ACC112 (cell line): Measurements from ENCODE around the gene VPS26C.

Experiments
- H2AFZ ChIP-seq: fragments of 200-600 bp; sonication (generic); one replicate; pipeline ENCODE4 v1.6.0; 2017; ENCODE audit warnings: antibody characterized with exemption, low read length; ENCODE audit not compliant: unreplicated experiment
- H3K27ac ChIP-seq: fragments of 200-600 bp; sonication (generic); 2 replicates; pipeline ENCODE4 v1.5.1; 2014; ENCODE audit warnings: low read depth, mild to moderate bottlenecking, antibody characterized with exemption, low read length, moderate library complexity
- H3K27me3 ChIP-seq: fragments of 200-600 bp; sonication (generic); 2 replicates; pipeline ENCODE4 v1.6.1; 2014; ENCODE audit warnings: mild to moderate bottlenecking, antibody characterized with exemption, low read length, moderate library complexity, mixed read lengths; ENCODE audit not compliant: insufficient read depth
- H3K36me3 ChIP-seq: fragments of 200-600 bp; sonication (generic); 2 replicates; pipeline ENCODE4 v1.6.1; 2016; ENCODE audit warnings: mild to moderate bottlenecking, antibody characterized with exemption, low read length, moderate library complexity, mixed read lengths; ENCODE audit not compliant: insufficient read depth
- H3K4me1 ChIP-seq: fragments of 200-600 bp; sonication (generic); one replicate; pipeline ENCODE4 v1.6.1; 2016; ENCODE audit warnings: low read length, mixed read lengths; ENCODE audit not compliant: insufficient read depth, unreplicated experiment, control insufficient read depth
- H3K4me3 ChIP-seq: fragments of 200-600 bp; sonication (generic); 2 replicates; pipeline ENCODE4 v1.5.1; 2014; ENCODE audit warnings: mild to moderate bottlenecking, low read depth, low read length
- H3K79me2 ChIP-seq: fragments of 200-600 bp; sonication (generic); one replicate; pipeline ENCODE4 v1.6.0; 2016; ENCODE audit warnings: low read length; ENCODE audit not compliant: control insufficient read depth, unreplicated experiment, insufficient read depth

The VPS26C gene

GRCh38 chr21:37266515-37267221 lies 466 bp downstream of the VPS26C start:
- H2AFZ ChIP-seq = peak overlapping the region; percentile 76
- peak overlapping the region; percentile 98 for H3K4me3 ChIP-seq
- H3K4me1 ChIP-seq = peaks cover 18% of the 10 kb centered on the region
- H3K79me2 ChIP-seq = peaks cover 52% of the 10 kb centered on the region
- H3K27me3 ChIP-seq = no peaks in the 10 kb centered on the region
- H3K36me3 ChIP-seq = peaks cover 4% of the 10 kb centered on the region; the same call in 1 of the 2 replicates
- H3K27ac ChIP-seq = peak overlapping the region; percentile 99

GRCh38 chr21:37264808-37265207 lies 2.3 kb downstream of the VPS26C start:
- Histone ChIP-seq H3K36me3 (peaks cover 4% of the 10 kb centered on the region; the same call in 1 of the 2 replicates), H3K4me3 (no peak overlapping the region), H3K27ac (no peak overlapping the region)

GRCh38 chr21:37263827-37264600 lies 3.1 kb downstream of the VPS26C start:
- no peak overlapping the region for H3K4me3 ChIP-seq
- peaks cover 4% of the 10 kb centered on the region; the same call in 1 of the 2 replicates for H3K36me3 ChIP-seq
- no peak overlapping the region for H3K27ac ChIP-seq
- peaks cover 18% of the 10 kb centered on the region for H3K4me1 ChIP-seq
- no peak overlapping the region for H2AFZ ChIP-seq
- H3K27me3 ChIP-seq = no peaks in the 10 kb centered on the region
- H3K79me2 ChIP-seq = peaks cover 76% of the 10 kb centered on the region

More at GRCh38 chr21:37264808-37265207, 2.3 kb downstream of the VPS26C start:
- peaks cover 18% of the 10 kb centered on the region for H3K4me1 ChIP-seq
- no peak overlapping the region for H2AFZ ChIP-seq
- H3K27me3 ChIP-seq = no peaks in the 10 kb centered on the region
- peaks cover 69% of the 10 kb centered on the region for H3K79me2 ChIP-seq

- H2AFZ ChIP-seq = no peak overlapping the region
- H3K4me3 ChIP-seq = no peak overlapping the region
- no peak overlapping the region for H3K27ac ChIP-seq
- H3K79me2 ChIP-seq = peaks cover 79% of the 10 kb centered on the region
- H3K27me3 ChIP-seq = no peaks in the 10 kb centered on the region
- H3K4me1 ChIP-seq = peaks cover 15% of the 10 kb centered on the region
- H3K36me3 ChIP-seq = no peaks in the 10 kb centered on the region
Measured at GRCh38 chr21:37259426-37259825, 7.7 kb downstream of the VPS26C start.

GRCh38 chr21:37257967-37258877 lies 8.9 kb downstream of the VPS26C start:
- H3K4me3 ChIP-seq = peak overlapping the region; percentile 79
- H3K4me1 ChIP-seq = peaks cover 7% of the 10 kb centered on the region
- H3K27me3 ChIP-seq = no peaks in the 10 kb centered on the region
- no peaks in the 10 kb centered on the region for H3K36me3 ChIP-seq
- peak overlapping the region; percentile 89 for H3K27ac ChIP-seq
- peaks cover 76% of the 10 kb centered on the region for H3K79me2 ChIP-seq
- H2AFZ ChIP-seq = peak overlapping the region; percentile 67

- peak overlapping the region; percentile 79 for H3K4me3 ChIP-seq
- peak overlapping the region; percentile 67 for H2AFZ ChIP-seq
- H3K36me3 ChIP-seq = no peaks in the 10 kb centered on the region
- H3K27me3 ChIP-seq = no peaks in the 10 kb centered on the region
- peaks cover 76% of the 10 kb centered on the region for H3K79me2 ChIP-seq
- peaks cover 7% of the 10 kb centered on the region for H3K4me1 ChIP-seq
- peak overlapping the region; percentile 89 for H3K27ac ChIP-seq
Measured at GRCh38 chr21:37257511-37257966, 9.6 kb downstream of the VPS26C start.

- H2AFZ ChIP-seq = no peak overlapping the region
Measured at GRCh38 chr21:37253991-37254390, 13.1 kb downstream of the VPS26C start.

GRCh38 chr21:37251294-37251634 lies 15.9 kb downstream of the VPS26C start:
- Histone ChIP-seq H3K27ac (no peak overlapping the region), H3K27me3 (no peaks in the 10 kb centered on the region), H2AFZ (no peak overlapping the region), H3K79me2 (peaks cover 81% of the 10 kb centered on the region), H3K4me3 (no peak overlapping the region), H3K4me1 (peaks cover 14% of the 10 kb centered on the region), H3K36me3 (no peaks in the 10 kb centered on the region)

More at GRCh38 chr21:37253991-37254390, 13.1 kb downstream of the VPS26C start:
- H3K79me2 ChIP-seq = peaks cover 75% of the 10 kb centered on the region
- no peaks in the 10 kb centered on the region for H3K36me3 ChIP-seq
- peaks cover 21% of the 10 kb centered on the region for H3K4me1 ChIP-seq
- H3K27ac ChIP-seq = no peak overlapping the region
- H3K27me3 ChIP-seq = no peaks in the 10 kb centered on the region
- no peak overlapping the region for H3K4me3 ChIP-seq

- H3K79me2 ChIP-seq = peaks cover 87% of the 10 kb centered on the region
- no peak overlapping the region for H2AFZ ChIP-seq
Measured at GRCh38 chr21:37249112-37249904, 17.8 kb downstream of the VPS26C start.

More at GRCh38 chr21:37249112-37249904, 17.8 kb downstream of the VPS26C start:
- Histone ChIP-seq H3K27ac (no peak overlapping the region), H3K4me1 (peaks cover 14% of the 10 kb centered on the region), H3K4me3 (no peak overlapping the region), H3K36me3 (no peaks in the 10 kb centered on the region), H3K27me3 (no peaks in the 10 kb centered on the region)
